Measurements from ENCODE around the gene COL6A1. TPM values are rescaled to one million over a fixed set of nuclear protein-coding genes. Genes with fewer than 3 reads are reported as not detected.
"Not testable (repeated sequence)": the region's sequence is repeated elsewhere in the genome, so short reads cannot be mapped to it uniquely, and the experiment has no call there.

Gene COL6A1
- total and polyA plus RNA-seq, 2 experiments from 2014 or later, result 245 to 605 TPM

- DNase-seq (ENCODE audit: low read depth in 1 of 2, low spot score in 1 of 2), result no peak
- no peaks in the 10 kb centered on the region for H3K27me3 ChIP-seq
- no peaks in the 10 kb centered on the region for H3K36me3 ChIP-seq
- H3K4me3 ChIP-seq, result no peak overlapping the region
- TF ChIP-seq, protein P1, sequence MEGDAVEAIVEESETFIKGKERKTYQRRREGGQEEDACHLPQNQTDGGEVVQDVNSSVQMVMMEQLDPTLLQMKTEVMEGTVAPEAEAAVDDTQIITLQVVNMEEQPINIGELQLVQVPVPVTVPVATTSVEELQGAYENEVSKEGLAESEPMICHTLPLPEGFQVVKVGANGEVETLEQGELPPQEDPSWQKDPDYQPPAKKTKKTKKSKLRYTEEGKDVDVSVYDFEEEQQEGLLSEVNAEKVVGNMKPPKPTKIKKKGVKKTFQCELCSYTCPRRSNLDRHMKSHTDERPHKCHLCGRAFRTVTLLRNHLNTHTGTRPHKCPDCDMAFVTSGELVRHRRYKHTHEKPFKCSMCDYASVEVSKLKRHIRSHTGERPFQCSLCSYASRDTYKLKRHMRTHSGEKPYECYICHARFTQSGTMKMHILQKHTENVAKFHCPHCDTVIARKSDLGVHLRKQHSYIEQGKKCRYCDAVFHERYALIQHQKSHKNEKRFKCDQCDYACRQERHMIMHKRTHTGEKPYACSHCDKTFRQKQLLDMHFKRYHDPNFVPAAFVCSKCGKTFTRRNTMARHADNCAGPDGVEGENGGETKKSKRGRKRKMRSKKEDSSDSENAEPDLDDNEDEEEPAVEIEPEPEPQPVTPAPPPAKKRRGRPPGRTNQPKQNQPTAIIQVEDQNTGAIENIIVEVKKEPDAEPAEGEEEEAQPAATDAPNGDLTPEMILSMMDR (IDR thresholded peaks at IDR 0.05; ENCODE audit: low read depth, low read length), result no peak
- no peaks in the 10 kb centered on the region for H3K9me3 ChIP-seq (ENCODE audit: low read depth)
- no peak overlapping the region for H3K27ac ChIP-seq
- H3K4me1 ChIP-seq (ENCODE audit: low read depth), result no peaks in the 10 kb centered on the region
Observed at GRCh38 chr21:46039891-46040660, 58.5 kb downstream of the COL6A1 start.

- TF ChIP-seq, protein P1 (IDR thresholded peaks at IDR 0.05; ENCODE audit: low read depth, low read length), result no peak
- H3K27ac ChIP-seq, result no peak overlapping the region
Observed at GRCh38 chr21:46040707-46041106, 59.1 kb downstream of the COL6A1 start.

DNA sequence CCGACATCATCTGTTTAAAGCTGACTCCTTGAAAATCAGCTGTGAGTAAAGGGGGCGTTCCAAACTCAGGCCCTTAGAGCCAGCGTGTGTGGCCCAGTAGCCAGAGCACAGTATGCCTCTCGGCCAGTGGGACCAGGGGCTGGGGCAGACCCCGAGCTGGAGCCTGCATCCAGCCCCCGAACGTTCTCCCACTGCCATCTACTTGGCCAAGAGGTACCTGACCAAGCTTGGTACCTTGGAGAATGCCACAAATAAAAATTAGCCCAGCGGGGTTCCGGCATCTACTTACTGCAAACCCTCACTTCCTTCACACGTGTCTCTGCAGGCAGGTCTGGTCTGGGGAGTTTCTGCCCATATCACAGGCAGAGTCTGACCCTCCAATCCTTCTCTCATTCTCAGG, 59.6 kb downstream of the COL6A1 start:
- Histone ChIP-seq H3K4me3 (no peak overlapping the region), H3K36me3 (no peaks in the 10 kb centered on the region), H3K9me3 (ENCODE audit: low read depth) (no peaks in the 10 kb centered on the region), H3K27ac (no peak overlapping the region), H3K27me3 (no peaks in the 10 kb centered on the region), H3K4me1 (ENCODE audit: low read depth) (no peaks in the 10 kb centered on the region)
- TF ChIP-seq, protein P1 (IDR thresholded peaks at IDR 0.05; ENCODE audit: low read depth, low read length), result no peak
- no peak for DNase-seq (ENCODE audit: low read depth in 1 of 2, low spot score in 1 of 2)

More at GRCh38 chr21:46040707-46041106, 59.1 kb downstream of the COL6A1 start:
- H3K4me3 ChIP-seq, result no peak overlapping the region
- no peaks in the 10 kb centered on the region for H3K4me1 ChIP-seq (ENCODE audit: low read depth)
- DNase-seq (ENCODE audit: low read depth in 1 of 2, low spot score in 1 of 2), result peak in 1 of 2 donors; percentile 43
- H3K27me3 ChIP-seq, result no peaks in the 10 kb centered on the region
- no peaks in the 10 kb centered on the region for H3K36me3 ChIP-seq
- no peaks in the 10 kb centered on the region for H3K9me3 ChIP-seq (ENCODE audit: low read depth)

DNA sequence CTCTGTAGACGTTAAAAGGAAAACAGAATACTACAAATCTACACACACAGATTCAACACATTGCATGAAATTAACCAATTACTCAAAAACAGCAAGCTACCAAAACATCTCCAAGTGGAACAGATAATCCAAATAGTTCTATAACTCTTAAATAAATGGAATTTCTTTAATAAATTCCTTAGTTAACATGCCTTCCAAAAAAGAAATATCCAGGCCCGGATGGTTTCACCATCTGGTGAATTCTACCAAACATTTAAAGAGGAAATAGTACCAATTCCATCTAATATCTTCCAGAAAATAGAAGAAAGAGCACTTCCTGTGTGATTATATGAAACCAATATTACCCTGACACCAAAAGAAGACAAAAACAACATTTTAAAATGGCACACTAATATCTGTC, 63.6 kb downstream of the COL6A1 start:
- no peak overlapping the region for H3K4me3 ChIP-seq
- no peaks in the 10 kb centered on the region for H3K36me3 ChIP-seq
- no peaks in the 10 kb centered on the region for H3K4me1 ChIP-seq (ENCODE audit: low read depth)
- H3K27ac ChIP-seq, result no peak overlapping the region
- no peaks in the 10 kb centered on the region for H3K27me3 ChIP-seq
- TF ChIP-seq, protein P1 (IDR thresholded peaks at IDR 0.05; ENCODE audit: low read depth, low read length), result no peak
- DNase-seq (ENCODE audit: low read depth in 1 of 2, low spot score in 1 of 2), result no peak
- H3K9me3 ChIP-seq (ENCODE audit: low read depth), result no peaks in the 10 kb centered on the region

GRCh38 chr21:46046471-46046870, 64.9 kb downstream of the COL6A1 start:
- Histone ChIP-seq H3K27me3 (no peaks in the 10 kb centered on the region), H3K4me3 (no peak overlapping the region), H3K36me3 (no peaks in the 10 kb centered on the region), H3K27ac (no peak overlapping the region), H3K4me1 (ENCODE audit: low read depth) (no peaks in the 10 kb centered on the region), H3K9me3 (ENCODE audit: low read depth) (no peaks in the 10 kb centered on the region)
- DNase-seq (ENCODE audit: low read depth in 1 of 2, low spot score in 1 of 2), result no peak
- TF ChIP-seq, protein P1 (IDR thresholded peaks at IDR 0.05; ENCODE audit: low read depth, low read length), result no peak

DNA sequence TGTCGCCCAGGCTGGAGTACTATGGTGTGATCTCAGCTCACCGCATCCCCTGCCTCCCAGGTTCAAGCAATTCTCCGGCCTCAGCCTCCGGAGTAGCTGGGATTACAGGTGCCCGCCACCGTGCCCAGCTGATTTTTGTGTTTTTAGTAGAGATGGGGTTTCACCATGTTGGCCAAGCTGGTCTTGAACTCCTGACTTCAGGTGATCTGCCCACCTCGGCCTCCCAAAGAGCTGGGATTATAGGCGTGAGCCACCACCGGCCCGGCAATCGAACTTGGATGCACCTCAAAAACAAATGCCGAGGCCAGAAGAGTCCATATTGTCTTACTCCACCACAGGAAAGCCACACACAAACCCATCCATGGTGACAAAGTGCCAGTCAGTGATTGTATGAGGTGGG, 65.3 kb downstream of the COL6A1 start:
- not testable (repeated sequence) for DNase-seq (ENCODE audit: low read depth in 1 of 2, low spot score in 1 of 2); H3K4me3 ChIP-seq; H3K4me1 ChIP-seq (ENCODE audit: low read depth); H3K27me3 ChIP-seq; H3K27ac ChIP-seq; H3K9me3 ChIP-seq (ENCODE audit: low read depth); H3K36me3 ChIP-seq

All from cardiac muscle cell (in vitro differentiated cells and primary cell).